Activated naive CD8-positive, alpha-beta T cell treated with anti-CD3 and anti-CD28 coated beads for 36 hours (primary cell): ENCODE measurements around the gene LIN37. TPM values are rescaled to one million over a fixed set of nuclear protein-coding genes. Genes with fewer than 3 reads are reported as not detected.

Experiments
- DNase-seq: peaks from one replicate; pipeline ENCODE4 v3.0.0; 2021
- H3K27ac Mint-ChIP-seq: one replicate; pipeline ENCODE4 v1.8.0; 2022; ENCODE audit warnings: mild to moderate bottlenecking, moderate library complexity, mixed read lengths
- H3K27me3 Mint-ChIP-seq: one replicate; pipeline ENCODE4 v1.8.0; 2022; ENCODE audit warnings: mild to moderate bottlenecking, mixed read lengths
- H3K36me3 Mint-ChIP-seq: one replicate; pipeline ENCODE4 v1.8.0; 2021; ENCODE audit warnings: mild to moderate bottlenecking, mixed read lengths
- H3K4me1 Mint-ChIP-seq: one replicate; pipeline ENCODE4 v1.8.0; 2021; ENCODE audit warnings: mixed read lengths
- H3K4me3 Mint-ChIP-seq: one replicate; pipeline ENCODE4 v1.8.0; 2022; ENCODE audit warnings: mild to moderate bottlenecking, moderate library complexity, mixed read lengths
- H3K9me3 Mint-ChIP-seq: one replicate; pipeline ENCODE4 v1.8.0; 2022; ENCODE audit warnings: mixed read lengths
- total RNA-seq, 2 experiments: library from RNA; stranded (reverse); gene quantifications; one replicate each; pipeline ENCODE4 v1.2.3, GENCODE V29; 2021

The LIN37 gene
- 1 to 10 TPM; 5.1 to 7.0 TPM for total RNA-seq

GRCh38 chr19:35748106-35749020 is at the start of gene LIN37:
LIN37 (plus strand) TSS chr19:35748576; CDS start chr19:35748725, 149 bp downstream.
- Mint-ChIP-seq H3K4me1 (peaks cover 37% of the 10 kb centered on the region), H3K4me3 (peak within 1 kb of the TSS; percentile 97), H3K9me3 (no peaks in the 10 kb centered on the region), H3K27ac (peak within 1 kb of the TSS; percentile 94), H3K27me3 (no peaks in the 10 kb centered on the region), H3K36me3 (peaks cover 15% of the 10 kb centered on the region)
- DNase-seq: peak; percentile 97

- Mint-ChIP-seq H3K4me1 (peaks cover 9% of the 10 kb centered on the region), H3K9me3 (peaks cover 2% of the 10 kb centered on the region), H3K27ac (peak overlapping the region; percentile 91), H3K27me3 (peaks cover 7% of the 10 kb centered on the region), H3K36me3 (peaks cover 2% of the 10 kb centered on the region), H3K4me3 (peak overlapping the region; percentile 93)
- peak; percentile 93 for DNase-seq
Measured at GRCh38 chr19:35702223-35703012, 46.0 kb upstream of the LIN37 start.

GRCh38 chr19:35703343-35703742 is 45.0 kb upstream of the LIN37 start:
- no peak overlapping the region for H3K27ac Mint-ChIP-seq
- peaks cover 2% of the 10 kb centered on the region for H3K9me3 Mint-ChIP-seq
- peaks cover 8% of the 10 kb centered on the region for H3K4me1 Mint-ChIP-seq
- H3K27me3 Mint-ChIP-seq: peaks cover 7% of the 10 kb centered on the region
- H3K4me3 Mint-ChIP-seq: no peak overlapping the region
- peaks cover 2% of the 10 kb centered on the region for H3K36me3 Mint-ChIP-seq
- DNase-seq: no peak

GRCh38 chr19:35704218-35704617 is 44.2 kb upstream of the LIN37 start, which contains the start of gene ZBTB32:
ZBTB32 (plus strand) TSS chr19:35704558; CDS start chr19:35714627, 10,069 bp downstream.
- no peak within 1 kb of the TSS for H3K4me3 Mint-ChIP-seq
- peaks cover 2% of the 10 kb centered on the region for H3K36me3 Mint-ChIP-seq
- peaks cover 7% of the 10 kb centered on the region for H3K27me3 Mint-ChIP-seq
- DNase-seq: no peak
- H3K9me3 Mint-ChIP-seq: peaks cover 2% of the 10 kb centered on the region
- H3K4me1 Mint-ChIP-seq: peaks cover 11% of the 10 kb centered on the region
- H3K27ac Mint-ChIP-seq: no peak within 1 kb of the TSS

- Mint-ChIP-seq H3K27me3 (peaks cover 4% of the 10 kb centered on the region), H3K4me1 (peaks cover 25% of the 10 kb centered on the region), H3K4me3 (no peak overlapping the region), H3K27ac (no peak overlapping the region), H3K9me3 (peaks cover 2% of the 10 kb centered on the region), H3K36me3 (peaks cover 5% of the 10 kb centered on the region)
- DNase-seq: no peak
Measured at GRCh38 chr19:35708391-35708790, 40.0 kb upstream of the LIN37 start.

GRCh38 chr19:35710784-35711723 is 37.3 kb upstream of the LIN37 start:
- H3K4me3 Mint-ChIP-seq: peak overlapping the region; percentile 59
- no peaks in the 10 kb centered on the region for H3K27me3 Mint-ChIP-seq
- H3K27ac Mint-ChIP-seq: peak overlapping the region; percentile 98
- H3K36me3 Mint-ChIP-seq: peaks cover 31% of the 10 kb centered on the region
- H3K9me3 Mint-ChIP-seq: peaks cover 2% of the 10 kb centered on the region
- H3K4me1 Mint-ChIP-seq: peaks cover 34% of the 10 kb centered on the region
- peak; percentile 84 for DNase-seq

- peaks cover 4% of the 10 kb centered on the region for H3K27me3 Mint-ChIP-seq
- peak overlapping the region; percentile 93 for H3K4me3 Mint-ChIP-seq
- H3K9me3 Mint-ChIP-seq: peaks cover 2% of the 10 kb centered on the region
- peak; percentile 88 for DNase-seq
- peak overlapping the region; percentile 98 for H3K27ac Mint-ChIP-seq
- peaks cover 43% of the 10 kb centered on the region for H3K36me3 Mint-ChIP-seq
- H3K4me1 Mint-ChIP-seq: peaks cover 38% of the 10 kb centered on the region
Measured at GRCh38 chr19:35712567-35713505, 35.5 kb upstream of the LIN37 start.

- peak overlapping the region; percentile 93 for H3K4me3 Mint-ChIP-seq
- H3K27me3 Mint-ChIP-seq: peaks cover 8% of the 10 kb centered on the region
- H3K27ac Mint-ChIP-seq: peak overlapping the region; percentile 98
- peaks cover 40% of the 10 kb centered on the region for H3K4me1 Mint-ChIP-seq
- H3K9me3 Mint-ChIP-seq: peaks cover 2% of the 10 kb centered on the region
- no peak for DNase-seq
- H3K36me3 Mint-ChIP-seq: peaks cover 45% of the 10 kb centered on the region
Measured at GRCh38 chr19:35713506-35713850, 34.9 kb upstream of the LIN37 start.

- Mint-ChIP-seq H3K4me3 (peak overlapping the region; percentile 93), H3K4me1 (peaks cover 41% of the 10 kb centered on the region), H3K27me3 (peaks cover 12% of the 10 kb centered on the region), H3K27ac (peak overlapping the region; percentile 98), H3K36me3 (peaks cover 49% of the 10 kb centered on the region), H3K9me3 (peaks cover 2% of the 10 kb centered on the region)
- DNase-seq: no peak
Measured at GRCh38 chr19:35713904-35714495, 34.4 kb upstream of the LIN37 start.

GRCh38 chr19:35714601-35715354 is 33.6 kb upstream of the LIN37 start:
- Mint-ChIP-seq H3K4me1 (peaks cover 47% of the 10 kb centered on the region), H3K36me3 (peaks cover 56% of the 10 kb centered on the region), H3K27ac (peak overlapping the region; percentile 98), H3K27me3 (peaks cover 16% of the 10 kb centered on the region), H3K9me3 (peaks cover 2% of the 10 kb centered on the region), H3K4me3 (peak overlapping the region; percentile 93)
- no peak for DNase-seq

- H3K9me3 Mint-ChIP-seq: peaks cover 2% of the 10 kb centered on the region
- peaks cover 16% of the 10 kb centered on the region for H3K27me3 Mint-ChIP-seq
- H3K4me1 Mint-ChIP-seq: peaks cover 46% of the 10 kb centered on the region
- DNase-seq: no peak
- peaks cover 59% of the 10 kb centered on the region for H3K36me3 Mint-ChIP-seq
- H3K4me3 Mint-ChIP-seq: peak overlapping the region; percentile 93
- H3K27ac Mint-ChIP-seq: peak overlapping the region; percentile 98
Measured at GRCh38 chr19:35715355-35715809, 33.0 kb upstream of the LIN37 start.

- DNase-seq: no peak
- H3K4me3 Mint-ChIP-seq: peak overlapping the region; percentile 93
- H3K9me3 Mint-ChIP-seq: peaks cover 2% of the 10 kb centered on the region
- peak overlapping the region; percentile 98 for H3K27ac Mint-ChIP-seq
- H3K4me1 Mint-ChIP-seq: peaks cover 41% of the 10 kb centered on the region
- peaks cover 62% of the 10 kb centered on the region for H3K36me3 Mint-ChIP-seq
- H3K27me3 Mint-ChIP-seq: peaks cover 16% of the 10 kb centered on the region
Measured at GRCh38 chr19:35715981-35716800, 32.2 kb upstream of the LIN37 start.
